ENCODE measurements around the gene PTPRG.

PTPRG gene

GRCh38 chr3:61589856-61590255, 28.5 kb downstream of the PTPRG start:
- peak; percentile 37 for DNase-seq (ENCODE audit: low read depth)

GRCh38 chr3:61591300-61591699, 29.9 kb downstream of the PTPRG start:
- DNase-seq (ENCODE audit: low read depth) = no peak

- DNase-seq (ENCODE audit: low read depth) = no peak
Observed at GRCh38 chr3:61593446-61594029, 32.2 kb downstream of the PTPRG start.

GRCh38 chr3:61594144-61594963, 33.0 kb downstream of the PTPRG start:
- no peak for DNase-seq (ENCODE audit: low read depth)

- no peak for DNase-seq (ENCODE audit: low read depth)
Observed at GRCh38 chr3:61594964-61595285, 33.6 kb downstream of the PTPRG start.

- DNase-seq (ENCODE audit: low read depth) = no peak
Observed at GRCh38 chr3:61595288-61595687, 33.9 kb downstream of the PTPRG start.

- DNase-seq (ENCODE audit: low read depth) = no peak
Observed at GRCh38 chr3:61595826-61596225, 34.5 kb downstream of the PTPRG start.

GRCh38 chr3:61597906-61598305, 36.5 kb downstream of the PTPRG start:
- DNase-seq (ENCODE audit: low read depth) = no peak

GRCh38 chr3:61600195-61600594, 38.8 kb downstream of the PTPRG start:
- no peak for DNase-seq (ENCODE audit: low read depth)

- no peak for DNase-seq (ENCODE audit: low read depth)
Observed at GRCh38 chr3:61601831-61602230, 40.5 kb downstream of the PTPRG start.

- DNase-seq (ENCODE audit: low read depth) = no peak
Observed at GRCh38 chr3:61602466-61602865, 41.1 kb downstream of the PTPRG start.

GRCh38 chr3:61605589-61606175, 44.3 kb downstream of the PTPRG start:
- DNase-seq (ENCODE audit: low read depth) = no peak

GRCh38 chr3:61606196-61606595, 44.8 kb downstream of the PTPRG start:
- no peak for DNase-seq (ENCODE audit: low read depth)

GRCh38 chr3:61608072-61608471, 46.7 kb downstream of the PTPRG start:
- no peak for DNase-seq (ENCODE audit: low read depth)

- no peak for DNase-seq (ENCODE audit: low read depth)
Observed at GRCh38 chr3:61608711-61609110, 47.3 kb downstream of the PTPRG start.

GRCh38 chr3:61610316-61610715, 48.9 kb downstream of the PTPRG start:
- no peak for DNase-seq (ENCODE audit: low read depth)

GRCh38 chr3:61612211-61613194, 51.1 kb downstream of the PTPRG start:
- no peak for DNase-seq (ENCODE audit: low read depth)

GRCh38 chr3:61613666-61614065, 52.3 kb downstream of the PTPRG start:
- DNase-seq (ENCODE audit: low read depth) = no peak

GRCh38 chr3:61615643-61616042, 54.3 kb downstream of the PTPRG start:
- DNase-seq (ENCODE audit: low read depth) = no peak

GRCh38 chr3:61616586-61616985, 55.2 kb downstream of the PTPRG start:
- DNase-seq (ENCODE audit: low read depth) = no peak

- DNase-seq (ENCODE audit: low read depth) = no peak
Observed at GRCh38 chr3:61617041-61617440, 55.7 kb downstream of the PTPRG start.

GRCh38 chr3:61617651-61618050, 56.3 kb downstream of the PTPRG start:
- DNase-seq (ENCODE audit: low read depth) = no peak

Measured in fibroblast of the conjunctiva (primary cell).